ENCODE data around the gene ADCY9. TPM values are rescaled to one million over a fixed set of nuclear protein-coding genes. Genes with fewer than 3 reads are reported as not detected.
"Not testable (repeated sequence)": the region's sequence is repeated elsewhere in the genome, so short reads cannot be mapped to it uniquely, and the experiment has no call there.

Gene ADCY9
- total and polyA plus RNA-seq, 12 donors = 11.5 to 57.6 (median 42.7) TPM

- Histone ChIP-seq H3K9me3 (peaks cover 0 to 15% (median 0%) of the 10 kb centered on the region in 11 donors), H3K27ac (peak overlapping the region in 3 of 10 donors; percentile 9 to 22 (median 14)), H3K36me3 (peaks cover 0 to 23% (median 6%) of the 10 kb centered on the region in 9 donors), H3K4me3 (peak overlapping the region in 1 of 10 donors; percentile 24), H3K27me3 (no peaks in the 10 kb centered on the region), H3K4me1 (peaks cover 3 to 51% (median 43%) of the 10 kb centered on the region in 9 donors)
- TF ChIP-seq, protein P1, sequence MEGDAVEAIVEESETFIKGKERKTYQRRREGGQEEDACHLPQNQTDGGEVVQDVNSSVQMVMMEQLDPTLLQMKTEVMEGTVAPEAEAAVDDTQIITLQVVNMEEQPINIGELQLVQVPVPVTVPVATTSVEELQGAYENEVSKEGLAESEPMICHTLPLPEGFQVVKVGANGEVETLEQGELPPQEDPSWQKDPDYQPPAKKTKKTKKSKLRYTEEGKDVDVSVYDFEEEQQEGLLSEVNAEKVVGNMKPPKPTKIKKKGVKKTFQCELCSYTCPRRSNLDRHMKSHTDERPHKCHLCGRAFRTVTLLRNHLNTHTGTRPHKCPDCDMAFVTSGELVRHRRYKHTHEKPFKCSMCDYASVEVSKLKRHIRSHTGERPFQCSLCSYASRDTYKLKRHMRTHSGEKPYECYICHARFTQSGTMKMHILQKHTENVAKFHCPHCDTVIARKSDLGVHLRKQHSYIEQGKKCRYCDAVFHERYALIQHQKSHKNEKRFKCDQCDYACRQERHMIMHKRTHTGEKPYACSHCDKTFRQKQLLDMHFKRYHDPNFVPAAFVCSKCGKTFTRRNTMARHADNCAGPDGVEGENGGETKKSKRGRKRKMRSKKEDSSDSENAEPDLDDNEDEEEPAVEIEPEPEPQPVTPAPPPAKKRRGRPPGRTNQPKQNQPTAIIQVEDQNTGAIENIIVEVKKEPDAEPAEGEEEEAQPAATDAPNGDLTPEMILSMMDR (IDR thresholded peaks at IDR 0.05) = no peak
- DNase-seq (no peak), ATAC-seq (peak in 2 of 8 donors; percentile 8 to 33)
- intact Hi-C loops (cut with DNase I) = no loop called here
- WGBS, 2 donors = 51 to 59% methylated on average over 29 of the region's 29 CpGs
Observed at GRCh38 chr16:3963886-3964685, 152.2 kb downstream of the ADCY9 start.

DNA sequence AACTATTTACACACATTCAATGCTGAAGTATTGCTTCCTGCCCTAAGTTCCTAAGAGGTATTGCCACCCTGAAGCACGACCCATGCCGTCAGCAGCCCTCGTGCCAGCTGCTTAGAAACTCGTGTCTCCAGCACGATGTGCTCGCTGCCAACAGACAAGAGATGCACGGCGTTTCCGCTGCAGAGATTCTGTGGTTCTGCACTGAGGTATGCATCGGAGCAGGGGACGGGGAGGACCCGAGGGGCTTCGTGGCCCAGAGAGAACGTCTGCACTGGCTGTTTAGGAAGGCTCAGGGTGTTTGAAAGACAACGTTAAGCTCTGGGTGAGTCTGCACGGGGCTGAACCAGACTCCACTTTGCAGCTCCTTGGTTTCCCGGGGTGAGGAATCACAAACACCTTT lies 153.0 kb downstream of the ADCY9 start:
- Histone ChIP-seq H3K4me3 (peak overlapping the region in 3 of 10 donors; percentile 10 to 24 (median 12)), H3K27ac (peak overlapping the region in 3 of 10 donors; percentile 26 to 43 (median 35)), H3K36me3 (peaks cover 0 to 23% (median 6%) of the 10 kb centered on the region in 9 donors), H3K4me1 (peaks cover 3 to 51% (median 45%) of the 10 kb centered on the region in 9 donors), H3K27me3 (no peaks in the 10 kb centered on the region), H3K9me3 (peaks cover 0 to 15% (median 0%) of the 10 kb centered on the region in 11 donors)
- WGBS, 2 donors = 32 to 47% methylated on average over 17 of the region's 17 CpGs
- peak in 1 of 8 donors; percentile 10 for ATAC-seq
- no peak for DNase-seq
- intact Hi-C loops (cut with DNase I) = no loop called here
- TF ChIP-seq, protein P1 (IDR thresholded peaks at IDR 0.05) = no peak

DNA sequence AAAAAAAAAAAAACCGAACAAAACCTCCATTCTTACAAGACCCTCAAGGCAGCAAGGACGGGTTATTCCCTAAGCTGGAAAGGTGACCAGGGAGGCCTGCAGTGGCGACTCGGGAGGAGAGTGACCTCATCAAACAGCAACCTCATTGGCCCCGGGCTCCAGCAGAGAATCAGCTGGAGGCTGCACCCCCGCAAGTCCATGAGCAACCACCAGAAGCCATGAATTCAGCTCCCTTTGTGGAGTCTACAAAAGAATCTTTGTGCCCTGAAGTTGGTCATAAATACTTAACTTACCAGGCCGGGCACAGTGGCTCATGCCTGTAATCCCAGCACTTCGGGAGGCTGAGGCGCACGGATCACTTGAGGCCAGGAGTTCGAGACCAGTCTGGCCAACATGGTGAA lies 154.8 kb downstream of the ADCY9 start:
- TF ChIP-seq, protein P1 (IDR thresholded peaks at IDR 0.05) = no peak
- WGBS, 2 donors = 79 to 87% methylated on average over 11 of the region's 11 CpGs
- DNase-seq = no peak
- intact Hi-C loops (cut with DNase I) = no loop called here
- H3K27me3 ChIP-seq = no peaks in the 10 kb centered on the region
- peaks cover 0 to 11% (median 0%) of the 10 kb centered on the region in 11 donors for H3K9me3 ChIP-seq
- H3K36me3 ChIP-seq = peaks cover 0 to 17% (median 6%) of the 10 kb centered on the region in 9 donors
- peaks cover 3 to 51% (median 45%) of the 10 kb centered on the region in 9 donors for H3K4me1 ChIP-seq
- H3K27ac ChIP-seq = peak overlapping the region in 9 of 10 donors; percentile 69 to 84 (median 82)
- peak in 1 of 8 donors; percentile 15 for ATAC-seq
- H3K4me3 ChIP-seq = peak overlapping the region in 4 of 10 donors; percentile 46 to 55 (median 52)

GRCh38 chr16:3959926-3960590 lies 156.2 kb downstream of the ADCY9 start:
- ATAC-seq = peak in 3 of 8 donors; percentile 2 to 15 (median 13)
- H3K27me3 ChIP-seq, H3K36me3 ChIP-seq, H3K9me3 ChIP-seq, DNase-seq: not testable (repeated sequence)
- intact Hi-C loops (cut with DNase I) = loop anchor here in 1 of 10 donors (10.0 kb wide), 1 partner anchor 295 kb away; no protein-coding TSS in a partner anchor
- peak overlapping the region; percentile 2 to 56 (median 48) for H3K4me3 ChIP-seq
- H3K27ac ChIP-seq = peak overlapping the region in 9 of 10 donors; percentile 69 to 84 (median 82)
- WGBS, 2 donors = 56 to 69% methylated on average over 14 of the region's 14 CpGs
- peaks cover 3 to 51% (median 45%) of the 10 kb centered on the region in 9 donors for H3K4me1 ChIP-seq
